HepG2 (cell line): Measurements from ENCODE around the gene ANKUB1. TPM values are rescaled to one million over a fixed set of nuclear protein-coding genes. Genes with fewer than 3 reads are reported as not detected.

Source experiments
- AGO2 ChIP-seq: fragments of 200-400 bp; formaldehyde crosslinking; optimal IDR thresholded peaks from 2 replicates; pipeline ENCODE3; 2017; ENCODE audit warnings: mild to moderate bottlenecking, low read depth, low read length, moderate library complexity
- BATF2 ChIP-seq: sonication (generic); formaldehyde crosslinking; IDR thresholded peaks from 2 replicates; pipeline ENCODE4 v1.8.0; 2022; ENCODE audit warnings: mild to moderate bottlenecking, missing genetic modification reagents, moderate library complexity
- E2F2 ChIP-seq: sonication (generic); formaldehyde crosslinking; IDR thresholded peaks from 2 replicates; pipeline ENCODE4 v1.4.0; 2020; ENCODE audit warnings: missing genetic modification reagents, borderline replicate concordance
- EED ChIP-seq: sonication (generic); formaldehyde crosslinking; IDR thresholded peaks from 2 replicates; pipeline ENCODE4 v1.5.0; 2020; ENCODE audit warnings: mild to moderate bottlenecking, missing genetic modification reagents
- ETV5 ChIP-seq: IDR thresholded peaks from 2 replicates; pipeline ENCODE4 v1.6.1; 2018; ENCODE audit warnings: missing biosample characterization, missing genetic modification reagents, inconsistent platforms, borderline replicate concordance
- FOSL1 ChIP-seq: sonication (generic); formaldehyde crosslinking; IDR thresholded peaks from 2 replicates; pipeline ENCODE4 v1.9.0; 2021; ENCODE audit warnings: missing genetic modification reagents, borderline replicate concordance
- GATA4 ChIP-seq: sonication (generic); IDR thresholded peaks from 2 replicates; pipeline ENCODE4 v1.6.1; 2016; ENCODE audit warnings: antibody characterized with exemption, low read depth, borderline replicate concordance
- KDM5B ChIP-seq: sonication (generic); formaldehyde crosslinking; IDR thresholded peaks from 2 replicates; pipeline ENCODE4 v1.4.0; 2020; ENCODE audit warnings: missing genetic modification reagents, mild to moderate bottlenecking, borderline replicate concordance
- NFYB ChIP-seq: sonication (generic); formaldehyde crosslinking; IDR thresholded peaks from 2 replicates; pipeline ENCODE4 v1.4.0; 2020; ENCODE audit warnings: missing genetic modification reagents
- NR2F2 ChIP-seq: IDR thresholded peaks from 2 replicates; pipeline ENCODE4 v1.6.1; 2012; ENCODE audit warnings: low read depth, inconsistent platforms, borderline replicate concordance
- POLR2G ChIP-seq: fragments of 200-400 bp; formaldehyde crosslinking; IDR thresholded peaks from 2 replicates; pipeline ENCODE4 v1.6.1; 2018; ENCODE audit warnings: mild to moderate bottlenecking, low read depth, low read length, moderate library complexity
- SETDB1 ChIP-seq: sonication (generic); formaldehyde crosslinking; IDR thresholded peaks from 2 replicates; pipeline ENCODE4 v1.5.1; 2020; ENCODE audit warnings: missing genetic modification reagents, mild to moderate bottlenecking, borderline replicate concordance
- SMAD9 ChIP-seq: sonication (generic); formaldehyde crosslinking; IDR thresholded peaks from 2 replicates; pipeline ENCODE4 v1.5.1; 2020; ENCODE audit warnings: mild to moderate bottlenecking, missing genetic modification reagents
- SOX13 ChIP-seq, 3 experiments: fragments of 450-650 bp in 1 of 3; sonication (generic) in 1 of 3; formaldehyde crosslinking in 1 of 3; IDR thresholded peaks in 2 of 3; conservative IDR thresholded peaks in 1 of 3; 2 replicates each; pipeline versions ENCODE4 v1.5.0 to v1.6.1; 2016 to 2020; ENCODE audit warnings: antibody characterized with exemption in 1 of 3, mild to moderate bottlenecking in 1 of 3, missing compliant biosample characterization in 1 of 3, missing genetic modification reagents in 1 of 3, moderate library complexity in 1 of 3
- TFAP4 ChIP-seq: sonication (generic); IDR thresholded peaks from 2 replicates; pipeline ENCODE4 v1.6.1; 2016; ENCODE audit warnings: low read depth, borderline replicate concordance
- TP53 ChIP-seq: sonication (generic); formaldehyde crosslinking; conservative IDR thresholded peaks from 2 replicates; pipeline ENCODE4 v1.4.0; 2020; ENCODE audit warnings: missing genetic modification reagents
- ZBTB2 ChIP-seq: sonication (generic); formaldehyde crosslinking; IDR thresholded peaks from 2 replicates; pipeline ENCODE4 v1.8.0; 2022; ENCODE audit warnings: low read depth, missing genetic modification reagents
- ZC3H4 ChIP-seq: sonication (generic); formaldehyde crosslinking; IDR thresholded peaks from 2 replicates; pipeline ENCODE4 v1.4.0; 2020; ENCODE audit warnings: missing genetic modification reagents, borderline replicate concordance
- ZFYVE20 ChIP-seq: sonication (generic); formaldehyde crosslinking; IDR thresholded peaks from 2 replicates; pipeline ENCODE4 v1.8.0; 2023; ENCODE audit warnings: low read depth, mild to moderate bottlenecking, moderate library complexity, missing genetic modification reagents, borderline replicate concordance
- ZNF552 ChIP-seq: sonication (generic); formaldehyde crosslinking; IDR thresholded peaks from 2 replicates; pipeline ENCODE4 v1.9.0; 2022; ENCODE audit warnings: missing genetic modification reagents, mild to moderate bottlenecking, borderline replicate concordance
- ZNF558 ChIP-seq: sonication (generic); formaldehyde crosslinking; IDR thresholded peaks from 2 replicates; pipeline ENCODE4 v1.9.0; 2022; ENCODE audit warnings: mild to moderate bottlenecking, missing genetic modification reagents, borderline replicate concordance
- ZNF776 ChIP-seq: sonication (generic); formaldehyde crosslinking; IDR thresholded peaks from 2 replicates; pipeline ENCODE4 v1.4.0; 2020; ENCODE audit warnings: mild to moderate bottlenecking, missing genetic modification reagents
- polyA plus RNA-seq, 8 experiments: library from polyadenylated mRNA; depleted of rRNA in 3 of 8; stranded (reverse) in 7 of 8; unstranded in 1 of 8; fragments of >200 nt; fragmentation: Illumina TruSeq in 4 of 8; extraction: Trizol in 4 of 8; gene quantifications; 2 replicates each; pipeline versions ENCODE4 v1.2.1 to v1.2.3, GENCODE V29; 2011 to 2016; ENCODE audit warnings: low read depth in 4 of 8, missing spikeins in 1 of 8, mixed read lengths in 1 of 8; ENCODE audit not compliant: insufficient read depth in 1 of 8
- total RNA-seq, 5 experiments: library from RNA; depleted of rRNA; stranded (reverse); fragments of >200 nt; fragmentation: Illumina TruSeq; extraction: Trizol; gene quantifications; 2 replicates each; pipeline ENCODE4 v1.2.3, GENCODE V29; 2016; ENCODE audit warnings: low read depth in 1 of 5

ANKUB1 gene
- total and polyA plus RNA-seq, 2 of the 13 experiments (the other 11 are each of a cell fraction or from before 2014, with no cell fraction given): not detected

- TF ChIP-seq ZFYVE20 (CRISPR knock-in tag): no peak
- TF ChIP-seq ZNF558 (CRISPR knock-in tag): 0 out of 2 replicates have a peak, but pooled peaks have one; percentile 67
- TF ChIP-seq NFYB: peak; percentile 16; the same call in 1 of the 2 replicates
- peak; percentile 70; the same call in 1 of the 2 replicates for TF ChIP-seq NR2F2
- TF ChIP-seq ZNF552 (CRISPR knock-in tag): 0 out of 2 replicates have a peak, but pooled peaks have one; percentile 70
- TF ChIP-seq SMAD9 (CRISPR knock-in tag): no peak
- TF ChIP-seq FOSL1 (CRISPR knock-in tag): no peak
- peak; percentile 33; the same call in 1 of the 2 replicates for TF ChIP-seq TFAP4
- TF ChIP-seq SOX13 (IDR thresholded peaks at IDR 0.05): no peak
- TF ChIP-seq SOX13 (CRISPR knock-in tag; conservative IDR thresholded peaks at IDR 0.05 in 1 of 2, IDR thresholded peaks at IDR 0.05 in 1 of 2): peak in 1 of 2 experiments; percentile 74; a peak in 2 of 4 replicates
- TF ChIP-seq E2F2 (CRISPR knock-in tag): peak; percentile 82
- peak; percentile 83 for TF ChIP-seq ETV5
- no peak for TF ChIP-seq SETDB1 (CRISPR knock-in tag)
- peak; percentile 52; the same call in 1 of the 2 replicates for TF ChIP-seq ZBTB2
- TF ChIP-seq ZC3H4 (CRISPR knock-in tag): no peak
- TF ChIP-seq ZNF776 (CRISPR knock-in tag): no peak; the same call in 1 of the 2 replicates
- TF ChIP-seq BATF2 (CRISPR knock-in tag): no peak
- TF ChIP-seq POLR2G: peak; percentile 83
- peak; percentile 87; the same call in 1 of the 2 replicates for TF ChIP-seq KDM5B (CRISPR knock-in tag)
- peak; percentile 25 for TF ChIP-seq AGO2
- TF ChIP-seq EED: no peak
- TF ChIP-seq GATA4: 0 out of 2 replicates have a peak, but pooled peaks have one; percentile 32
- peak; percentile 90 for TF ChIP-seq TP53 (CRISPR knock-in tag)
These were observed 40.1 kb downstream of the ANKUB1 start, which contains the start of gene COMMD2 (continued) for GRCh38 chr3:149752051-149752787.
